IMR-90 (cell line): ENCODE measurements around the gene IP6K3. TPM values are rescaled to one million over a fixed set of nuclear protein-coding genes. Genes with fewer than 3 reads are reported as not detected.

ENCODE experiments used
- ATAC-seq: fragments of 200-7000 bp; cut with Tn5 transposase; 2 replicates; pipeline ENCODE4 v1.9.1; 2020; ENCODE audit warnings: low read depth, mild to moderate bottlenecking, moderate library complexity
- BruUV-seq: library from RNA; stranded (reverse); fragments of 400-500 nt; replicated peaks from 2 replicates; lab custom pipeline; 2021; lab: Mats Ljungman, UMichigan
- CTCF ChIA-PET: fragments of 300-600 bp; formaldehyde crosslinking; extraction: SDS; loops from one replicate; lab custom pipeline; 2021; ENCODE audit warnings: antibody characterized with exemption; lab: Yijun Ruan, JAX
- POLR2A ChIA-PET: fragments of 300-600 bp; sonication (Branson Sonifier 250); formaldehyde crosslinking; loops from one replicate; lab custom pipeline; 2022; ENCODE audit warnings: antibody characterized with exemption; ENCODE audit not compliant: unreplicated experiment; lab: Charles Lee
- DNase-seq: peaks from one replicate; pipeline ENCODE4 v3.0.0; 2013
- H2AFZ ChIP-seq: replicated peaks from 2 replicates; pipeline ENCODE3; 2013; ENCODE audit warnings: low read length, mild to moderate bottlenecking; ENCODE audit not compliant: poor library complexity
- H2AK5ac ChIP-seq: 2 replicates; pipeline ENCODE4 v1.6.1; 2013; ENCODE audit warnings: low read depth, low read length, inconsistent platforms
- H2AK9ac ChIP-seq: replicated peaks from 2 replicates; pipeline ENCODE3; 2013; ENCODE audit warnings: mild to moderate bottlenecking, low read depth, low read length, moderate library complexity; ENCODE audit not compliant: poor library complexity
- H2BK120ac ChIP-seq: 2 replicates; pipeline ENCODE4 v1.6.1; 2013; ENCODE audit warnings: low read depth, low read length, inconsistent platforms
- H2BK15ac ChIP-seq: 3 replicates; pipeline ENCODE4 v1.6.1; 2013; ENCODE audit warnings: low read depth, low read length, inconsistent platforms
- H2BK20ac ChIP-seq: 2 replicates; pipeline ENCODE4 v1.6.1; 2013; ENCODE audit warnings: low read depth, mild to moderate bottlenecking, inconsistent platforms, low read length, moderate library complexity
- H2BK5ac ChIP-seq: 2 replicates; pipeline ENCODE4 v1.6.1; 2013; ENCODE audit warnings: mild to moderate bottlenecking, low read depth, low read length, inconsistent platforms; ENCODE audit not compliant: poor library complexity, severe bottlenecking
- H3K14ac ChIP-seq: replicated peaks from 2 replicates; pipeline ENCODE4 v1.6.1; 2013; ENCODE audit warnings: low read depth, low read length, inconsistent platforms
- H3K18ac ChIP-seq: 2 replicates; pipeline ENCODE4 v1.6.1; 2013; ENCODE audit warnings: low read depth, low read length, control low read depth
- H3K23ac ChIP-seq: 2 replicates; pipeline ENCODE4 v1.6.1; 2013; ENCODE audit warnings: low read depth, low read length, inconsistent platforms
- H3K27ac ChIP-seq: 2 replicates; pipeline ENCODE4 v1.5.1; 2013; ENCODE audit warnings: mild to moderate bottlenecking, control low read depth, low read length; ENCODE audit not compliant: insufficient read depth
- H3K27me3 ChIP-seq: 2 replicates; pipeline ENCODE4 v1.6.1; 2013; ENCODE audit warnings: low read length; ENCODE audit not compliant: control insufficient read depth, insufficient read depth
- H3K36me3 ChIP-seq: 2 replicates; pipeline ENCODE4 v1.6.1; 2013; ENCODE audit warnings: low read length, mixed read lengths; ENCODE audit not compliant: control insufficient read depth, insufficient read depth
- H3K4ac ChIP-seq: 2 replicates; pipeline ENCODE4 v1.6.1; 2013; ENCODE audit warnings: low read depth, low read length, inconsistent platforms
- H3K4me1 ChIP-seq: 2 replicates; pipeline ENCODE4 v1.6.1; 2013; ENCODE audit warnings: low read length, mixed read lengths; ENCODE audit not compliant: control insufficient read depth, insufficient read depth
- H3K4me2 ChIP-seq: 2 replicates; pipeline ENCODE4 v1.6.1; 2013; ENCODE audit warnings: low read depth, mild to moderate bottlenecking, control low read depth, low read length, moderate library complexity
- H3K4me3 ChIP-seq: 2 replicates; pipeline ENCODE4 v1.5.1; 2013; ENCODE audit warnings: low read depth, mild to moderate bottlenecking, control low read depth, low read length, moderate library complexity; ENCODE audit not compliant: insufficient read depth
- H3K56ac ChIP-seq: 2 replicates; pipeline ENCODE4 v1.6.1; 2013; ENCODE audit warnings: low read length, inconsistent platforms; ENCODE audit not compliant: insufficient read depth; ENCODE audit errors: extremely low read depth
- H3K79me1 ChIP-seq, 2 experiments: 2 replicates each; pipeline ENCODE4 v1.6.1; 2013; ENCODE audit warnings: low read length in 2 of 2, inconsistent platforms in 1 of 2, low read depth in 1 of 2
- H3K9ac ChIP-seq: 2 replicates; pipeline ENCODE4 v1.6.1; 2013; ENCODE audit warnings: low read depth, low read length, control low read depth
- H3K9me1 ChIP-seq: 2 replicates; pipeline ENCODE4 v1.6.1; 2013; ENCODE audit warnings: low read length, inconsistent platforms; ENCODE audit not compliant: insufficient read depth
- H3K9me3 ChIP-seq: 2 replicates; pipeline ENCODE4 v1.6.1; 2013; ENCODE audit warnings: low read length; ENCODE audit not compliant: control insufficient read depth, insufficient read depth
- H4K20me1 ChIP-seq: 2 replicates; pipeline ENCODE4 v1.6.1; 2013; ENCODE audit warnings: low read length, inconsistent platforms; ENCODE audit not compliant: insufficient read depth
- H4K5ac ChIP-seq: 2 replicates; pipeline ENCODE4 v1.6.1; 2013; ENCODE audit warnings: mild to moderate bottlenecking, low read depth, low read length, control low read depth
- H4K8ac ChIP-seq, 2 experiments: 2 replicates each; pipeline ENCODE4 v1.6.1; 2013; ENCODE audit warnings: low read depth in 2 of 2, low read length in 2 of 2, control low read depth in 1 of 2, inconsistent platforms in 1 of 2
- H4K91ac ChIP-seq: 2 replicates; pipeline ENCODE4 v1.6.1; 2013; ENCODE audit warnings: low read depth, low read length, inconsistent platforms; ENCODE audit not compliant: insufficient read depth
- BHLHE40 ChIP-seq: fragments of 150-350 bp; IDR thresholded peaks from 2 replicates; pipeline ENCODE4 v1.6.1; 2016; ENCODE audit warnings: mild to moderate bottlenecking, low read depth, low read length
- CEBPB ChIP-seq: IDR thresholded peaks from 2 replicates; pipeline ENCODE4 v1.6.1; 2012; ENCODE audit warnings: low read depth, low read length, improper control_type of control experiment
- MAFK ChIP-seq: IDR thresholded peaks from 2 replicates; pipeline ENCODE4 v1.6.1; 2012; ENCODE audit warnings: low read depth, low read length, improper control_type of control experiment
- WGBS, 2 experiments: methylation state at CpG; one replicate each; pipeline versions ENCODE4 v1.1.5 to v1.1.7; 2013; ENCODE audit warnings: missing lambda C conversion rate in 2 of 2; ENCODE audit not compliant: insufficient read length in 1 of 2; ENCODE audit errors: extremely low coverage in 2 of 2; 5-methylcytosine and 5-hydroxymethylcytosine counted together
- dilution Hi-C: fragments of 300-500 bp; cut with HindIII; formaldehyde crosslinking; loops from one replicate; pipeline ENCODE4 v1.14.3; 2018; ENCODE audit warnings: low sequenced_read_pairs; ENCODE audit not compliant: unreplicated experiment
- in situ Hi-C: fragments of 300-500 bp; cut with MboI; formaldehyde crosslinking; loops from 3 replicates; pipeline ENCODE4 v1.14.3; 2019; ENCODE audit warnings: low sequenced_read_pairs, inconsistent platforms, mixed read lengths
- intact Hi-C: fragments of 100-400 bp; cut with micrococcal nuclease; formaldehyde crosslinking; loops from 2 replicates; pipeline ENCODE4 v1.10.0; 2022
- polyA plus RNA-seq, 3 experiments: library from polyadenylated mRNA; depleted of rRNA; stranded (reverse); fragments of >200 nt; gene quantifications; 2 replicates each; pipeline ENCODE4 v1.2.3, GENCODE V29; 2012; ENCODE audit warnings: low replicate concordance in 1 of 3
- total RNA-seq: library from RNA; depleted of rRNA; stranded (reverse); fragments of >200 nt; gene quantifications from 2 replicates; pipeline ENCODE4 v1.2.3, GENCODE V29; 2012

IP6K3 gene
- total and polyA plus RNA-seq, 2 of the 4 experiments (the other 2 are of a cell fraction), result 0.18 to 0.51 TPM

GRCh38 chr6:33691456-33692077 lies 55.1 kb downstream of the IP6K3 start:
- DNase-seq, result no peak
- CTCF ChIA-PET, result interaction anchor here (0.5 to 0.6 kb wide), 2 partner anchors 8 to 10 kb away, joined by 3 to 4 read pairs; no protein-coding TSS in a partner anchor
- no peak overlapping the region for H3K4me2 ChIP-seq

More at GRCh38 chr6:33691456-33692077, 55.1 kb downstream of the IP6K3 start:
- no peak overlapping the region for H2BK20ac ChIP-seq
- intact Hi-C loops (no loop called here), in situ Hi-C loops (no loop called here), dilution Hi-C loops (no loop called here)
- H2BK15ac ChIP-seq, result no peak overlapping the region
- H3K4me1 ChIP-seq, result peaks cover 11% of the 10 kb centered on the region
- H3K23ac ChIP-seq, result no peak overlapping the region
- H2AK9ac ChIP-seq, result no peak overlapping the region
- H3K18ac ChIP-seq, result no peak overlapping the region
- H2AK5ac ChIP-seq, result no peak overlapping the region
- H3K27ac ChIP-seq, result no peak overlapping the region
- no peak overlapping the region for H2BK5ac ChIP-seq
- no peaks in the 10 kb centered on the region for H3K27me3 ChIP-seq
- peaks cover 22% of the 10 kb centered on the region for H3K9me1 ChIP-seq
- H3K56ac ChIP-seq, result no peak overlapping the region
- no peaks in the 10 kb centered on the region for H3K9me3 ChIP-seq
- H4K20me1 ChIP-seq, result no peaks in the 10 kb centered on the region; the same call in 1 of the 2 replicates
- no peak overlapping the region for H3K4ac ChIP-seq
- H2BK120ac ChIP-seq, result no peak overlapping the region
- H2AFZ ChIP-seq, result no peak overlapping the region
- BruUV-seq, result no TSS peak
- WGBS, 2 experiments, result 94% methylated on average over 10 of the region's 15 CpGs; no CpG with 5 or more reads in 1 of the 2 experiments
- no peak overlapping the region for H4K8ac ChIP-seq
- TF ChIP-seq BHLHE40 (no peak), MAFK (no peak), CEBPB (no peak)
- no peak overlapping the region for H3K4me3 ChIP-seq
- H4K5ac ChIP-seq, result no peak overlapping the region
- no peak overlapping the region for H3K9ac ChIP-seq
- peaks cover 0 to 18% of the 10 kb centered on the region in 2 experiments; a peak in 2 of 4 replicates for H3K79me1 ChIP-seq
- H4K91ac ChIP-seq, result no peak overlapping the region
- H3K14ac ChIP-seq, result no peak overlapping the region
- no peak for ATAC-seq
- POLR2A ChIA-PET, result no interaction called here
- H3K36me3 ChIP-seq, result peaks cover 14% of the 10 kb centered on the region; the same call in 1 of the 2 replicates
